Stimulated activated naive B cell treated with anti-CD40 and anti-IgM and Interleukin-4, amounts not matched to agents 10 μg/mL and 1 μg/mL and 100 μg/mL, for 72 hours (primary cell): ENCODE data around the gene SUGCT.

Source experiments
- ATAC-seq, 2 donors: fragments of 150-1000 bp; cut with Tn5 transposase; replicated peaks; 2 replicates each; pipeline ENCODE4 v1.10.0; 2021; ENCODE audit warnings: moderate library complexity in 1 of 2
- DNase-seq: peaks from one replicate; pipeline ENCODE4 v3.0.0; 2021
- H3K27ac Mint-ChIP-seq: one replicate; pipeline ENCODE4 v1.8.0; 2022; ENCODE audit warnings: mild to moderate bottlenecking, mixed read lengths
- H3K27me3 Mint-ChIP-seq, 2 donors: one replicate each; pipeline ENCODE4 v1.8.0; 2022; ENCODE audit warnings: mixed read lengths in 2 of 2
- H3K36me3 Mint-ChIP-seq, 2 donors: one replicate each; pipeline ENCODE4 v1.8.0; 2022; ENCODE audit warnings: mixed read lengths in 2 of 2, mild to moderate bottlenecking in 1 of 2
- H3K4me1 Mint-ChIP-seq, 2 donors: one replicate each; pipeline ENCODE4 v1.8.0; 2022; ENCODE audit warnings: mixed read lengths in 2 of 2, mild to moderate bottlenecking in 1 of 2
- H3K4me3 Mint-ChIP-seq, 2 donors: one replicate each; pipeline ENCODE4 v1.8.0; 2022; ENCODE audit warnings: mild to moderate bottlenecking in 2 of 2, mixed read lengths in 2 of 2, moderate library complexity in 1 of 2
- H3K9me3 Mint-ChIP-seq, 2 donors: one replicate each; pipeline ENCODE4 v1.8.0; 2022; ENCODE audit warnings: mixed read lengths in 2 of 2, mild to moderate bottlenecking in 1 of 2

SUGCT gene

GRCh38 chr7:40804477-40805215 lies 669.8 kb downstream of the SUGCT start:
- DNase-seq (no peak), ATAC-seq (no peak)
- H3K27ac Mint-ChIP-seq: no peak overlapping the region

DNA sequence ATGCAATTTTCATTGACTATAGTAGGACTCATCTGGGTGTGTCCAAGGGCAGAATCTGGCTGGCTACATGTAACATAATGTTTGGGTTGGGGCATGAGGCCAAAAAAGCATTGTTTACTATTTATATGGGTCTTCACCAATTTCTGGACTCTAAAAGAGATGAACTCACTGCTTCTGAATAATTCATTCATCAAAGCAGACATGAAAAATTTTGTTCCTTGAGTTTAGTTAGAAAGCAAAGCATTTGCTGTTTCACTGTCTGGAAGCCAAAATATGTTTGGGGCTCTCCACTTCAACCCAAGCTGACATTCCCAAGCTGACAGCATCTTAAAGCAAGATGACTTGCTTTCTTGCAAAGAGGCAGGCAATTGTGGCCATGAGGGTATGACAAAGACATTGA lies 670.6 kb downstream of the SUGCT start:
- H3K4me1 Mint-ChIP-seq: peaks cover 19 to 34% of the 10 kb centered on the region in 2 donors
- no peaks in the 10 kb centered on the region for H3K36me3 Mint-ChIP-seq
- no peaks in the 10 kb centered on the region for H3K27me3 Mint-ChIP-seq
- ATAC-seq (no peak), DNase-seq (no peak)
- H3K4me3 Mint-ChIP-seq: no peak overlapping the region
- no peak overlapping the region for H3K27ac Mint-ChIP-seq
- no peaks in the 10 kb centered on the region for H3K9me3 Mint-ChIP-seq

More at GRCh38 chr7:40804477-40805215, 669.8 kb downstream of the SUGCT start:
- H3K9me3 Mint-ChIP-seq: no peaks in the 10 kb centered on the region
- no peaks in the 10 kb centered on the region for H3K36me3 Mint-ChIP-seq
- H3K27me3 Mint-ChIP-seq: no peaks in the 10 kb centered on the region
- H3K4me1 Mint-ChIP-seq: peaks cover 14 to 27% of the 10 kb centered on the region in 2 donors
- no peak overlapping the region for H3K4me3 Mint-ChIP-seq

DNA sequence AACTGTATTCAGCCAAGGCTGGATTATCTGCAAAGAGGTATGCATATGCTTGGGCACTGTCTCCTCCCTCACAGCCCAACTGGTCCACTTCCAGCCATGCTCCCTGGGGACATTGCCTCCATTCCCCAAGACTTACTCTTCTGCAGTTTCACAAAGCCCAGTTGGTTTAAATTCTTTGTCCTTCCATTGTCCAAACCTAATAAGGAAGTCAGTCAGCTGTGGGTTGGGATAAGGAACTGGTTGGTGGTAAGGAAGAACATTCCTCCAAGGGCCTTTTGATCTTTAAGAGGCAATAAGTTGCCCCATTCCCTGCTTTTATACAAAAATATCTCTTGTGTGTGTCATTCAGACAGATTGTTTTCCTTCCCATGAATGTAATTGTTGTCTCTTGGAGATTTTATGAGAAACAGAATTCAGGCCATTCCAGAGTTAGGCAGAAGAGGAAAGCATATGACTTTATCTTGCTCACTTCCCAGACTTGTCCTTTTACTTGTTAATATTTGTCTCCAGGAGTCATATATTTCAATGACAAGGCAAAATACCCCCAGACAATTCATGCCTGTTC lies 673.7 kb downstream of the SUGCT start:
- H3K4me3 Mint-ChIP-seq: no peak overlapping the region
- H3K27ac Mint-ChIP-seq: no peak overlapping the region
- H3K27me3 Mint-ChIP-seq: no peaks in the 10 kb centered on the region
- peaks cover 10 to 15% of the 10 kb centered on the region in 2 donors for H3K36me3 Mint-ChIP-seq
- H3K4me1 Mint-ChIP-seq: peaks cover 31 to 49% of the 10 kb centered on the region in 2 donors
- H3K9me3 Mint-ChIP-seq: peaks cover 16% of the 10 kb centered on the region in 2 donors
- DNase-seq: no peak
- ATAC-seq: no peak

GRCh38 chr7:40810274-40810673 lies 675.5 kb downstream of the SUGCT start:
- Mint-ChIP-seq H3K9me3 (peaks cover 16% of the 10 kb centered on the region in 2 donors), H3K27me3 (no peaks in the 10 kb centered on the region), H3K27ac (no peak overlapping the region), H3K4me3 (no peak overlapping the region), H3K36me3 (peaks cover 10 to 15% of the 10 kb centered on the region in 2 donors), H3K4me1 (peaks cover 31 to 51% of the 10 kb centered on the region in 2 donors)
- ATAC-seq (no peak), DNase-seq (no peak)

DNA sequence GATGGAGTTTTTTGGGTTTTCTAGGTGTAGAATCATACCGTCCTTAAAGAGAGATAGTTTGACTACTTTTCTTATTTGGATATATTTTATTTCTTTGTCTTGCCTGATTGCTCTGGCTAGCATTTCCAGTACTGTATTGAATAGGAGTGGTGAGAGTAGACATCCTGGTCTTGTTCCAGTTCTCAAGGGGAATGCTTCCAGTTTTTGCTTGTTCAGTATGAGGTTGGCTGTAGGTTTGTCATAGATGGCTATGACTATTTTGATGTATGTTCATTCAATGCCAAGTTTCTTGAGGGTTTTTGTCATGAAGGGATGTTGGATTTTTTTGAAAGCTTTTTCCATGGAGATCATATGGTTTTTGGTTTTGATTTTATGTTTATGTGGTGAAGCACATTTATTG lies 676.9 kb downstream of the SUGCT start:
- H3K4me1 Mint-ChIP-seq: peaks cover 29 to 45% of the 10 kb centered on the region in 2 donors
- DNase-seq (no peak), ATAC-seq (no peak)
- H3K27ac Mint-ChIP-seq: no peak overlapping the region
- H3K9me3 Mint-ChIP-seq: peaks cover 16% of the 10 kb centered on the region in 2 donors
- H3K27me3 Mint-ChIP-seq: no peaks in the 10 kb centered on the region
- H3K4me3 Mint-ChIP-seq: no peak overlapping the region
- H3K36me3 Mint-ChIP-seq: peaks cover 10 to 15% of the 10 kb centered on the region in 2 donors

DNA sequence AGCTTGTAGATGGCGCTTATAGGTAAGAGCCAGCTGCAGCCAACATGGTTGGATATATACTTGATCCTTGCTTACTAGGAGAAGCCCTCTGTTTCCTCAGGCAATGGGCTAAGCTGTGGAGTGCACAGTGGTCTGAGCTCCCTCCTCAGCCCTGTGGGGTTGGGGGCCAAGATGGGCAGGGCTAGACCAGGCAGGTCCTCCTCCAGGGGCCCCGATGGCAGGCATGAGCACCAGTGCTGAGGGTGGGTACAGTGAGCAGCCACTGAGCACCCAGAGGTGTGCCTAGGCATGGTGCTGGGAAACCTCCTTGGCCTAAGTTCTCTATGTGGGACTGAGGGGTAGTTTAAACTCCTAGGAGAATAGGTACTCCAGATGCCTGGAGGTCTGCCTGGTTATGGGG lies 680.2 kb downstream of the SUGCT start:
- Mint-ChIP-seq H3K27me3 (no peaks in the 10 kb centered on the region), H3K27ac (no peak overlapping the region), H3K4me3 (no peak overlapping the region), H3K36me3 (peaks cover 10 to 15% of the 10 kb centered on the region in 2 donors), H3K9me3 (peaks cover 17 to 21% of the 10 kb centered on the region in 2 donors), H3K4me1 (peaks cover 14 to 25% of the 10 kb centered on the region in 2 donors)
- no peak for DNase-seq
- ATAC-seq: no peak

GRCh38 chr7:40815512-40815911 lies 680.7 kb downstream of the SUGCT start:
- Mint-ChIP-seq H3K4me3 (no peak overlapping the region), H3K27me3 (no peaks in the 10 kb centered on the region), H3K36me3 (peaks cover 10 to 15% of the 10 kb centered on the region in 2 donors), H3K4me1 (peaks cover 11 to 21% of the 10 kb centered on the region in 2 donors), H3K27ac (no peak overlapping the region), H3K9me3 (peaks cover 16 to 21% of the 10 kb centered on the region in 2 donors)
- DNase-seq (no peak), ATAC-seq (no peak)

- ATAC-seq (no peak), DNase-seq (no peak)
- H3K36me3 Mint-ChIP-seq: no peaks in the 10 kb centered on the region
- H3K4me3 Mint-ChIP-seq: no peak overlapping the region
- H3K9me3 Mint-ChIP-seq: peaks cover 4 to 6% of the 10 kb centered on the region in 2 donors
- H3K27me3 Mint-ChIP-seq: peaks cover 0 to 5% of the 10 kb centered on the region in 2 donors
- no peaks in the 10 kb centered on the region for H3K4me1 Mint-ChIP-seq
- no peak overlapping the region for H3K27ac Mint-ChIP-seq
These were observed 688.1 kb downstream of the SUGCT start for GRCh38 chr7:40822861-40823260.

DNA sequence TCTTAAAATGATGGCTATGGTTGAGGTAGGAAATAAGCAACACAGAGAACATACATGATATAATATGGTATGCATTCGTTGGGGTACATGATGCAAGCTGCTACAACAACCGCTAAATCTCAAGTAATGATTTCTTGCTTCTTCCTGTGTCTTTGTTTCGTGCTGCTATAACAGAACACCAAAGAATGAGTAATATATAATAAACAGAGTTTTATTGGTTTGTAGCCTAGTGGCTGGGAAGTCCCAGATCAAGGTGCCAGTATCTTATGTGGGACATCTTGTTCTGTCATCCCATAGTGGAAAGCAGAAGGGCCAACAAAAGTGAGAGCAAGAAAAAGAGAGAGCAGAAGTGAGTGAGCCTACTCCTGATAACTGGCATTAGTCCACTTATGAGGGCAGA lies 689.7 kb downstream of the SUGCT start:
- Mint-ChIP-seq H3K9me3 (peaks cover 4 to 6% of the 10 kb centered on the region in 2 donors), H3K4me1 (no peaks in the 10 kb centered on the region), H3K4me3 (no peak overlapping the region), H3K36me3 (no peaks in the 10 kb centered on the region), H3K27ac (no peak overlapping the region), H3K27me3 (peaks cover 0 to 5% of the 10 kb centered on the region in 2 donors)
- ATAC-seq (no peak), DNase-seq (no peak)

- DNase-seq (no peak), ATAC-seq (no peak)
- Mint-ChIP-seq H3K4me1 (no peaks in the 10 kb centered on the region), H3K27ac (no peak overlapping the region), H3K9me3 (peaks cover 2 to 5% of the 10 kb centered on the region in 2 donors), H3K27me3 (peaks cover 0 to 5% of the 10 kb centered on the region in 2 donors), H3K4me3 (no peak overlapping the region), H3K36me3 (no peaks in the 10 kb centered on the region)
These were observed 691.8 kb downstream of the SUGCT start for GRCh38 chr7:40826411-40827221.

DNA sequence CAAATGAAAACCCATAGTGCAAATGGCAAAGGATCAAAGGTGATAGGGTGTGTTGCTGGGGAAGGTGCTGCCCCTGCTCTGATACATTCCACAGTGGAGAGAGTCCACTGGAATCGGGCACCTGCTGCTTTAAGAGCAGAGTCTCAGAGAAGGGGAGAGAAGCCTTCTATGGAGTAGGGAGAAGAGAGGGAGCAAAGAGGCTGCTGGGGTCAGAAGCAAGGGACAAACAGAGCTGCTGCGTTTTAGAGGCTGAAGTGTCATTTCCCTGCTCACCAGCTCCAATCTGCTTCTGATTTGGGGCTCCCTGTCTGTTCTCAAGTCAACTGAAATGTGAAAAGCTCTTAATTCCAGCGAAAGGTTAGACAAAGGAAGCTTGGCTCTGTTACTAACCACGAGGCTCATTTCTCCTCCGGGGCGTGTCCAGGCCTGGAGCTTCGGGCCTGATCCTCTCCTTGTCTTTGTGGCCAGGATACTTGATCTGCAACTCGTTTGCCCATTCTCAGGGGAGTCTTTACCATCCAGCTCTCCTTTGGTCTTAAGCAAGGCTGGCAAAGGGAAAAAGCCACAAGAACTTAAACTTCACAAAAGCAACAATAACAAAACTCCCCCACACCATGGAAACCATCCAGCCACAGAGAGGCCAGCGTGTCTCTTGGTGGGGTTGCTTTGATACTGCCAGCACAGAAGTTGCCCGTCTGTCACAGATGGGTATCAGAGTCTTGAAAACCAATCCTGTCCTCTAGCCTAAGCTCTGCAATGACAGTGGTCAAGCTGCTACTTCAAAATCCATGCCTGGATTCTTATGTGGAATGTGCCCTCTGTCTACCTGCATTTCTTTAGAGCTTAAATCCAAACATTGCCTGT lies 692.6 kb downstream of the SUGCT start:
- Mint-ChIP-seq H3K27ac (no peak overlapping the region), H3K4me3 (no peak overlapping the region), H3K9me3 (peaks cover 0 to 2% of the 10 kb centered on the region in 2 donors), H3K27me3 (peaks cover 0 to 4% of the 10 kb centered on the region in 2 donors), H3K4me1 (no peaks in the 10 kb centered on the region), H3K36me3 (no peaks in the 10 kb centered on the region)
- ATAC-seq (no peak), DNase-seq (no peak)

- no peaks in the 10 kb centered on the region for H3K36me3 Mint-ChIP-seq
- H3K4me3 Mint-ChIP-seq: no peak overlapping the region
- no peak overlapping the region for H3K27ac Mint-ChIP-seq
- peaks cover 0 to 5% of the 10 kb centered on the region in 2 donors for H3K4me1 Mint-ChIP-seq
- ATAC-seq (no peak), DNase-seq (no peak)
- H3K27me3 Mint-ChIP-seq: no peaks in the 10 kb centered on the region
- H3K9me3 Mint-ChIP-seq: no peaks in the 10 kb centered on the region
These were observed 694.1 kb downstream of the SUGCT start for GRCh38 chr7:40828686-40829600.
